Measurements from ENCODE around the gene G6PD. TPM values are rescaled to one million over a fixed set of nuclear protein-coding genes. Genes with fewer than 3 reads are reported as not detected.

The G6PD gene
- total and polyA plus RNA-seq, 8 donors, result 34.8 to 109 (median 42.0) TPM

DNA sequence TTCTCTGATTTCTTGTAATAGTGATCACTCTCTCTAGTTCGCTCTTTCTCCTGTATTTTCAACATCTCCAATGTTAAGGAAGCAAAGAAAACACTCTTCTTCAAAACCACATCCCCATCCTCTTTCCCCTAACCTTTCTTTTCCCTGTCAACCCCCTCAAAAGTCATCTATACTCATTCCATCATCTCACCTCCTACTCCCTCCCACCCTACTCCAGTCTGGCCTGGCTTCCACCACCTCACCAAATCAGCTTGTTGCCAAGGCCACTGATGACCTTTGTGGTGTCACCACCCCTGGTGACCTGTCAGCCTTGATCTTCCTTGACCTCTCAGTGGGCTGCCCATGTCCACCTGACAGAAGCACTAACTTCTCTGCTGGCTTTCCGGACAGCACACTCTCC, 32.9 kb downstream of the G6PD start:
- no peak for ATAC-seq
- intact Hi-C loops (cut with DNase I), result no loop called here
- Histone ChIP-seq H3K4me3 (no peak overlapping the region), H3K27ac (no peak overlapping the region), H3K27me3 (no peaks in the 10 kb centered on the region), H3K36me3 (no peaks in the 10 kb centered on the region), H3K9me3 (no peaks in the 10 kb centered on the region), H3K4me1 (peaks cover 0 to 5% of the 10 kb centered on the region in 2 donors)
- TF ChIP-seq, protein P1, sequence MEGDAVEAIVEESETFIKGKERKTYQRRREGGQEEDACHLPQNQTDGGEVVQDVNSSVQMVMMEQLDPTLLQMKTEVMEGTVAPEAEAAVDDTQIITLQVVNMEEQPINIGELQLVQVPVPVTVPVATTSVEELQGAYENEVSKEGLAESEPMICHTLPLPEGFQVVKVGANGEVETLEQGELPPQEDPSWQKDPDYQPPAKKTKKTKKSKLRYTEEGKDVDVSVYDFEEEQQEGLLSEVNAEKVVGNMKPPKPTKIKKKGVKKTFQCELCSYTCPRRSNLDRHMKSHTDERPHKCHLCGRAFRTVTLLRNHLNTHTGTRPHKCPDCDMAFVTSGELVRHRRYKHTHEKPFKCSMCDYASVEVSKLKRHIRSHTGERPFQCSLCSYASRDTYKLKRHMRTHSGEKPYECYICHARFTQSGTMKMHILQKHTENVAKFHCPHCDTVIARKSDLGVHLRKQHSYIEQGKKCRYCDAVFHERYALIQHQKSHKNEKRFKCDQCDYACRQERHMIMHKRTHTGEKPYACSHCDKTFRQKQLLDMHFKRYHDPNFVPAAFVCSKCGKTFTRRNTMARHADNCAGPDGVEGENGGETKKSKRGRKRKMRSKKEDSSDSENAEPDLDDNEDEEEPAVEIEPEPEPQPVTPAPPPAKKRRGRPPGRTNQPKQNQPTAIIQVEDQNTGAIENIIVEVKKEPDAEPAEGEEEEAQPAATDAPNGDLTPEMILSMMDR (IDR thresholded peaks at IDR 0.05), result no peak
- DNase-seq, result no peak

GRCh38 chrX:154512879-154513553, 33.6 kb downstream of the G6PD start:
- no peak overlapping the region for H3K27ac ChIP-seq
- H3K36me3 ChIP-seq, result peaks cover 0 to 2% of the 10 kb centered on the region in 2 donors
- no peaks in the 10 kb centered on the region for H3K27me3 ChIP-seq
- TF ChIP-seq, protein P1 (IDR thresholded peaks at IDR 0.05), result no peak
- DNase-seq (no peak), ATAC-seq (no peak)
- no peaks in the 10 kb centered on the region for H3K9me3 ChIP-seq
- intact Hi-C loops (cut with DNase I), result no loop called here
- peaks cover 0 to 5% of the 10 kb centered on the region in 2 donors for H3K4me1 ChIP-seq
- no peak overlapping the region for H3K4me3 ChIP-seq

DNA sequence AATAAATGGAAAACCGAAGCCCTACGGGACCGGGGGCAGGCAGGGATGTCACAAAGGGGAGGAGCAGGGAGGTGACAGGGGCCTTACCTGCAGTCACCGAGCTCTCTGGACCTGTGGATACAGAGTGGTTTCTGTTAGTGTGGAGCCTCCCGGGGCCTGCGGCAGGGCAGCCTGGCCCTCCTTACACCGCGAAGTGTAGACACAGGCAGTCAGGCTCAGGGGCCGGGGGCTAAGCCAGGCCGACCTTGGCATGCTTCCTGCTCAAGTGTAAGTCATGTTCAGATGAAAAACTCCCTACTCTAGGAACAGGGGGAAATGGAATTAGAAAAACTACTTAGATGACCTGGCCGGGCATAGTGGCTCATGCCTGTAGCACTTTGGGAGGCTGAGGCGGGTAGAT, 34.9 kb downstream of the G6PD start:
- no peak for ATAC-seq
- Histone ChIP-seq H3K9me3 (no peaks in the 10 kb centered on the region), H3K27me3 (no peaks in the 10 kb centered on the region), H3K4me1 (peaks cover 0 to 5% of the 10 kb centered on the region in 2 donors), H3K27ac (no peak overlapping the region), H3K36me3 (peaks cover 0 to 14% of the 10 kb centered on the region in 2 donors), H3K4me3 (no peak overlapping the region)
- TF ChIP-seq, protein P1 (IDR thresholded peaks at IDR 0.05), result no peak
- no peak for DNase-seq
- intact Hi-C loops (cut with DNase I), result no loop called here

- Histone ChIP-seq H3K27ac (no peak overlapping the region), H3K36me3 (peaks cover 0 to 29% of the 10 kb centered on the region in 2 donors), H3K9me3 (no peaks in the 10 kb centered on the region), H3K4me3 (no peak overlapping the region), H3K27me3 (no peaks in the 10 kb centered on the region), H3K4me1 (no peaks in the 10 kb centered on the region)
- TF ChIP-seq, protein P1 (IDR thresholded peaks at IDR 0.05), result no peak
- ATAC-seq, result no peak
- intact Hi-C loops (cut with DNase I), result no loop called here
- no peak for DNase-seq
Measured at GRCh38 chrX:154509455-154509854, 37.2 kb downstream of the G6PD start.

- TF ChIP-seq, protein P1 (IDR thresholded peaks at IDR 0.05), result no peak
- Histone ChIP-seq H3K27me3 (no peaks in the 10 kb centered on the region), H3K36me3 (peaks cover 0 to 29% of the 10 kb centered on the region in 2 donors), H3K4me3 (no peak overlapping the region), H3K27ac (no peak overlapping the region), H3K9me3 (no peaks in the 10 kb centered on the region), H3K4me1 (no peaks in the 10 kb centered on the region)
- intact Hi-C loops (cut with DNase I), result no loop called here
- no peak for ATAC-seq
- DNase-seq, result no peak
Measured at GRCh38 chrX:154508384-154508745, 38.3 kb downstream of the G6PD start.

All from left lung (tissue), 10 donors.